Spleen (tissue), 11 donors: ENCODE results near the gene RNH1. TPM values are rescaled to one million over a fixed set of nuclear protein-coding genes. Genes with fewer than 3 reads are reported as not detected.

ENCODE experiments used
- DNase-seq: peaks from one replicate; pipeline ENCODE4 v3.0.0-alpha.2; 2020
- H3K27ac ChIP-seq, 8 donors: fragments of 200-600 bp; sonication (generic) in 7 of 8; 1 replicate in 4 of 8; 2 replicates in 4 of 8; pipeline versions ENCODE4 v1.5.0 to v1.8.0; 2016 to 2021; ENCODE audit warnings: inconsistent platforms in 4 of 8, mild to moderate bottlenecking in 4 of 8, moderate library complexity in 1 of 8
- H3K27me3 ChIP-seq, 7 donors: fragments of 200-600 bp; sonication (generic) in 6 of 7; replicated peaks in 1 of 7; 1 replicate in 4 of 7; 2 replicates in 3 of 7; pipeline versions ENCODE4 v1.5.0 to v1.8.0; 2016 to 2021; ENCODE audit warnings: inconsistent platforms in 3 of 7, mild to moderate bottlenecking in 1 of 7
- H3K36me3 ChIP-seq, 6 donors: fragments of 200-600 bp; sonication (generic) in 5 of 6; 1 replicate in 4 of 6; 2 replicates in 2 of 6; pipeline versions ENCODE4 v1.5.0 to v1.8.0; 2016 to 2021; ENCODE audit warnings: inconsistent platforms in 2 of 6
- H3K4me1 ChIP-seq, 6 donors: fragments of 200-600 bp; sonication (generic) in 5 of 6; 1 replicate in 3 of 6; 2 replicates in 3 of 6; pipeline versions ENCODE4 v1.5.0 to v1.8.0; 2016 to 2021; ENCODE audit warnings: inconsistent platforms in 3 of 6
- H3K4me3 ChIP-seq, 8 donors: fragments of 200-600 bp; sonication (generic) in 7 of 8; 1 replicate in 4 of 8; 2 replicates in 4 of 8; pipeline versions ENCODE4 v1.5.0 to v1.8.0; 2016 to 2021; ENCODE audit warnings: inconsistent platforms in 4 of 8, mild to moderate bottlenecking in 4 of 8, moderate library complexity in 2 of 8
- H3K9me3 ChIP-seq, 8 donors: fragments of 200-600 bp; sonication (generic) in 7 of 8; 1 replicate in 4 of 8; 2 replicates in 4 of 8; pipeline versions ENCODE4 v1.5.0 to v1.8.0; 2016 to 2021; ENCODE audit warnings: inconsistent platforms in 4 of 8
- POLR2A ChIP-seq, 3 donors: fragments of 450-650 bp; IDR thresholded peaks; one replicate each; pipeline ENCODE4 v1.5.1; 2017; ENCODE audit warnings: antibody characterized with exemption in 3 of 3, mild to moderate bottlenecking in 1 of 3
- POLR2AphosphoS5 ChIP-seq, 3 donors: sonication (generic); formaldehyde crosslinking; IDR thresholded peaks; one replicate each; pipeline ENCODE4 v1.5.1; 2017; ENCODE audit warnings: antibody characterized with exemption in 3 of 3
- WGBS, 5 donors: extraction: QIAGEN DNeasy Blood & Tissue Kit in 3 of 5; methylation state at CpG; one replicate each; pipeline versions ENCODE4 v1.1.5 to v1.1.7; 2013 to 2018; 5-methylcytosine and 5-hydroxymethylcytosine counted together
- intact Hi-C: fragments of 100-400 bp; cut with DNase I; formaldehyde crosslinking; loops from one replicate; pipeline ENCODE4 v1.15.0; 2023; ENCODE audit warnings: low total_unique reads
- polyA plus RNA-seq, 3 donors: library from polyadenylated mRNA; stranded (reverse); fragments of 200-250 nt; gene quantifications; one replicate each; pipeline ENCODE4 v1.2.1, GENCODE V29; 2013
- total RNA-seq, 7 donors: library from RNA; depleted of rRNA in 3 of 7; stranded (reverse); fragments of >200 nt in 3 of 7; fragmentation: NEBNext Ultra II Directional in 4 of 7; extraction: Animal tissue kit (Norgen Biotek cat#: 25700) in 4 of 7; gene quantifications; one replicate each; pipeline versions ENCODE4 v1.1.0 to v1.2.1, GENCODE V29; 2016 to 2021
- TF ChIP-seq, protein P1 (sequence below), 11 experiments: fragments of 200-600 bp in 7 of 11; fragments of 450-650 bp in 4 of 11; sonication (generic) in 4 of 11; IDR thresholded peaks in 8 of 11; conservative IDR thresholded peaks in 3 of 11; 1 replicate in 7 of 11; 2 replicates in 4 of 11; pipeline versions ENCODE4 v1.4.0 to v1.8.0; 2016 to 2021; ENCODE audit warnings: antibody characterized with exemption in 11 of 11, inconsistent platforms in 4 of 11, mild to moderate bottlenecking in 1 of 11
- donor health status: healthy with polysubstance abuse.
- donor health status: DM: no; HTN: no; CAD: no; lungs with moderate emphysema.
- donor health status: DM: no; HTN: no; CAD: no.
- donor health status: Bipolar disorder and iron deficiency.
- donor health status: healthy.
- donor health status: DM: no; HTN: no; CAD: no.
- donor health status: DM: yes; HTN: yes; CAD: no.

The RNH1 gene
- total and polyA plus RNA-seq, 10 donors, result 72.8 to 159 (median 145) TPM

DNA sequence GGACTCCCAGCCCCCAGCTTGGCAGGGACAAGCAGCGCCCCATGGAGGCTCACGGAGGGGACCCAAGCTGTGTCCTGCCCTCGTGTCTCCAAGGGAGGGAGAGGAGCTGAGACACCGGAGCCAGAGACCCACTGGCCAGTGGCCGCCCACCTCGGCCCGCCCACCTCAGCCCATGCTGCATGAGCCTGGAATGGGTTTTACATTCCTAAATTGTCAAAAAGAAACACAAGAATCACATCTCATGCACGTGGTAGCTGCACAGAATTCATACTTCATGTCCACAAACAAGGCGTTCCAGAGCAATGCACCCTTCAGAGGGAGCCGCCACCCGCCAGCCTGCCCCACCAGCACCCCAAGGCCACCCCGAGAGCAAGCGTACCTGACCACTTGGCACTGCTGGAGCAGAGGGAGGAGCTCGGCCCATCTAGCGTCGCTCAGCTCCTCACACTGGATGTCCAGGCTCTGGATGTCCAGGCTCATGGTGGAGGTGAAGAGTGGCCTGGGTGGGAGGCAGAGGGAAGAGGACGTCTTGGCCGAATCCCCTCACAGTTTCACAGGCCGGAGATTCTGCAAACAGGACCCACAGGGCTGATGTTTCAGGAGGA lies 5.3 kb downstream of the RNH1 start:
- peak overlapping the region in 2 of 8 donors; percentile 86 to 95 for H3K27ac ChIP-seq
- intact Hi-C loops, result no loop called here
- H3K36me3 ChIP-seq, result peaks cover 11 to 55% (median 52%) of the 10 kb centered on the region in 6 donors
- H3K27me3 ChIP-seq, result no peaks in the 10 kb centered on the region
- DNase-seq, result no peak
- 78 to 92% (median 86%) methylated on average over 16 to 19 of the region's 19 CpGs for WGBS, 5 donors
- TF ChIP-seq, protein P1, sequence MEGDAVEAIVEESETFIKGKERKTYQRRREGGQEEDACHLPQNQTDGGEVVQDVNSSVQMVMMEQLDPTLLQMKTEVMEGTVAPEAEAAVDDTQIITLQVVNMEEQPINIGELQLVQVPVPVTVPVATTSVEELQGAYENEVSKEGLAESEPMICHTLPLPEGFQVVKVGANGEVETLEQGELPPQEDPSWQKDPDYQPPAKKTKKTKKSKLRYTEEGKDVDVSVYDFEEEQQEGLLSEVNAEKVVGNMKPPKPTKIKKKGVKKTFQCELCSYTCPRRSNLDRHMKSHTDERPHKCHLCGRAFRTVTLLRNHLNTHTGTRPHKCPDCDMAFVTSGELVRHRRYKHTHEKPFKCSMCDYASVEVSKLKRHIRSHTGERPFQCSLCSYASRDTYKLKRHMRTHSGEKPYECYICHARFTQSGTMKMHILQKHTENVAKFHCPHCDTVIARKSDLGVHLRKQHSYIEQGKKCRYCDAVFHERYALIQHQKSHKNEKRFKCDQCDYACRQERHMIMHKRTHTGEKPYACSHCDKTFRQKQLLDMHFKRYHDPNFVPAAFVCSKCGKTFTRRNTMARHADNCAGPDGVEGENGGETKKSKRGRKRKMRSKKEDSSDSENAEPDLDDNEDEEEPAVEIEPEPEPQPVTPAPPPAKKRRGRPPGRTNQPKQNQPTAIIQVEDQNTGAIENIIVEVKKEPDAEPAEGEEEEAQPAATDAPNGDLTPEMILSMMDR (IDR thresholded peaks at IDR 0.05 in 8 of 11, conservative IDR thresholded peaks at IDR 0.05 in 3 of 11), result no peak
- TF ChIP-seq POLR2A (IDR thresholded peaks at IDR 0.05), result no peak
- no peak for TF ChIP-seq POLR2AphosphoS5 (IDR thresholded peaks at IDR 0.05)
- H3K9me3 ChIP-seq, result no peaks in the 10 kb centered on the region
- H3K4me1 ChIP-seq, result peaks cover 21 to 55% (median 45%) of the 10 kb centered on the region in 6 donors
- no peak overlapping the region for H3K4me3 ChIP-seq

DNA sequence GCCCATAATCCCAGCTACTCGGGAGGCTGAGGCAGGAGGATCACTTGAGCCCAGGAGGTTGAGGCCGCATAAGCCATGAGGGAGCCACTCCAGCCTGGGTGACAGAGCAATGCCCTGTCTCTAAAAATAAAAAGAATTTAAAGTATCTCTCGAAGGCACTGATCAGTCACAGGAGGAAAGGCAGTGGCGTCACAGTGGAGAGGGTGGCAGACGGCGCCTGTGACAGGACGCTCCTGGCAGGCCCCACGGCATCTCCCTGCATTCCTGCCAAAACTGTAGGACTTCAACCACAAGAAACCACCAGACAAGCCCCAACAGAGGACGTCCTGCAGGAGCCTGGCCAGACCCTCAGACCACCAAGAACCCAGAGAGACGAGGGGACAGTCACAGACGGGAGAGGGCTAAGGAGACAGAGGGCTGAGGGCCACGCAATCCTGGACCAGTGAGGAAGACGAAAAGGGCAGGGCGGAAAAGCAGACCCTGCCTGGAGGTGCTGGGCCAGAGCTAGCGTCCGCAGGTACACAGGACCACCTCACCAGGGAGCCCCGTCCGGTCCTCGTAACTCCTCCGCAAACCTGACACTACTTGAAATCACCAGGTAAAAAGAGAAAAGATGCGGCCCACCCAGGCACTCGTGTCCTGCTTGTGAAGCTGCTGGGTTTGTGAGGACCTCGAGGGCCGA lies 5.9 kb downstream of the RNH1 start:
- 90 to 96% (median 96%) methylated on average over 24 of the region's 24 CpGs for WGBS, 5 donors
- TF ChIP-seq, protein P1 (IDR thresholded peaks at IDR 0.05 in 8 of 11, conservative IDR thresholded peaks at IDR 0.05 in 3 of 11), result no peak
- TF ChIP-seq POLR2AphosphoS5 (IDR thresholded peaks at IDR 0.05) (no peak), POLR2A (IDR thresholded peaks at IDR 0.05) (no peak)
- no peaks in the 10 kb centered on the region for H3K27me3 ChIP-seq

DNA sequence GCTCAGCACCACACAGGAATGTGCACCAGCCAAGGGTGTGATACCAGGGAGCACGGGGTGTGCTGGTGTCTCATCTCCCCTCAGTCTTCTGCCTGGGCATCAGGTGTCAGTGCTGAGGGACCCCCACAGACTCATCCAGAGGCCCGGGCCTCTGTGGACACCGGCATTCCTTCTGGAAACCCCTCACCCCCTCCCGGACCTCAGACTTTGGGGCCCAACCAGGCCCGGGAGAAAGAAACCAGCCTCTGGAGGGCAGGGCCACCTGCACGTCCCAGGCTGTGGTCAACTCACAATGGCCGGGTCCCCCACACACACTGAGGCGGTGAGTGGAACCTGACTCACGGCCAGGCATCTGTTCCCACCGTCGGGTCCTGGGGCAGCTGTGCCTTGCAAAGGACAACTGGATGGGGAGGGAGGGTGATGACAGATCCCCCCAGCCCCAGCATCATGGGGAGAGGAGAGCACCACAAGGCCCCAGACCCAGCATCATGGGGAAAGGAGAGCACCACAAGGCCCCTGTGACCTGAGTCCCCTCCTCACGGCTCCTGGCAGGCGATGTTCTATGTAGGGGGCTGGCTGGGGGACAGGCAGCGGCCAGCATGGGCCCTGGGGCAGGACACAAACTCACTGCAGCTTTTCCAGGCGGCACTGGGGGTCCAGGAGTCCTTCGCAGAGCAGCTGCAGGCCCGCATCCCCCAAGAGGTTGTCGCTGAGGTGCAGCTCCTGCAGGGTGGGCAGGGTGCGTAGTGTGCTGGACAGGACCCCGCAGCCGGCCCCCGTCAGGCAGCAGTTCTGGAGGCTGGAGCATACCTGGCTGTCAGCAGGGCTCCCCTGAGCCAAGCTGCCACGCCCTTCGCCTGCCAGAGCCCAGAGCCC lies 7.6 kb downstream of the RNH1 start:
- Histone ChIP-seq H3K4me3 (no peak overlapping the region), H3K27ac (no peak overlapping the region), H3K4me1 (peaks cover 8 to 38% (median 29%) of the 10 kb centered on the region in 6 donors), H3K36me3 (peaks cover 11 to 79% (median 73%) of the 10 kb centered on the region in 6 donors), H3K9me3 (no peaks in the 10 kb centered on the region), H3K27me3 (no peaks in the 10 kb centered on the region)
- TF ChIP-seq, protein P1 (IDR thresholded peaks at IDR 0.05 in 8 of 11, conservative IDR thresholded peaks at IDR 0.05 in 3 of 11), result no peak
- no peak for TF ChIP-seq POLR2A (IDR thresholded peaks at IDR 0.05)
- no peak for TF ChIP-seq POLR2AphosphoS5 (IDR thresholded peaks at IDR 0.05)
- intact Hi-C loops, result no loop called here
- WGBS, 5 donors, result 94 to 98% (median 95%) methylated on average over 13 to 24 of the region's 24 CpGs
- no peak for DNase-seq

More for the DNA sequence above, 5.9 kb downstream of the RNH1 start:
- H3K27ac ChIP-seq, result no peak overlapping the region
- peaks cover 21 to 53% (median 43%) of the 10 kb centered on the region in 6 donors for H3K4me1 ChIP-seq
- no peak for DNase-seq
- H3K36me3 ChIP-seq, result peaks cover 11 to 62% (median 57%) of the 10 kb centered on the region in 6 donors
- no peaks in the 10 kb centered on the region for H3K9me3 ChIP-seq
- H3K4me3 ChIP-seq, result no peak overlapping the region
- intact Hi-C loops, result no loop called here
